SK-N-SH (cell line): ENCODE data around the gene MID1. TPM values are rescaled to one million over a fixed set of nuclear protein-coding genes. Genes with fewer than 3 reads are reported as not detected.

Experiments used
- CTCF ChIA-PET: fragments of 300-600, 350-600 bp; formaldehyde crosslinking; extraction: SDS; loops from one replicate; lab custom pipeline; 2021; lab: Yijun Ruan, JAX
- POLR2A ChIA-PET: fragments of 350-600 bp; sonication (Branson Sonifier 250); formaldehyde crosslinking; extraction: SDS; loops from one replicate; lab custom pipeline; 2020; ENCODE audit warnings: antibody characterized with exemption, inconsistent platforms; lab: Yijun Ruan, JAX
- DNase-seq: peaks from one replicate; pipeline ENCODE4 v3.0.0; 2012
- H2AFZ ChIP-seq: fragments of 200-600 bp; sonication (generic); 2 replicates; pipeline ENCODE4 v1.8.1; 2016; ENCODE audit warnings: antibody characterized with exemption, mild to moderate bottlenecking, low read depth
- H3F3A ChIP-seq: fragments of 200-600 bp; sonication (generic); replicated peaks from 2 replicates; pipeline ENCODE3; 2016; ENCODE audit warnings: antibody characterized with exemption, mild to moderate bottlenecking; ENCODE audit not compliant: insufficient read depth
- H3K27ac ChIP-seq, 2 experiments: fragments of 200-500 bp in 1 of 2; fragments of 200-600 bp in 1 of 2; sonication (Bioruptor generic) in 1 of 2; sonication (generic), shearing (Covaris generic) in 1 of 2; 2 replicates each; pipeline versions ENCODE4 v1.5.1 to v1.6.1; 2014 to 2016; ENCODE audit warnings: low read depth in 2 of 2, inconsistent platforms in 1 of 2, low read length in 1 of 2, mild to moderate bottlenecking in 1 of 2, mixed read lengths in 1 of 2
- H3K27me3 ChIP-seq: fragments of 200-600 bp; sonication (generic), shearing (Covaris generic); 2 replicates; pipeline ENCODE4 v1.6.1; 2016; ENCODE audit warnings: mixed run types; ENCODE audit not compliant: insufficient read depth
- H3K36me3 ChIP-seq, 2 experiments: fragments of 200-500 bp in 1 of 2; fragments of 200-600 bp in 1 of 2; sonication (Bioruptor generic) in 1 of 2; sonication (generic) in 1 of 2; replicated peaks in 1 of 2; 2 replicates each; pipeline versions ENCODE3 to v1.5.1; 2014 to 2016; ENCODE audit warnings: low read length in 1 of 2, mild to moderate bottlenecking in 1 of 2; ENCODE audit not compliant: insufficient read depth in 2 of 2, control insufficient read depth in 1 of 2
- H3K4me1 ChIP-seq, 2 experiments: fragments of 200-500 bp in 1 of 2; fragments of 200-600 bp in 1 of 2; sonication (Bioruptor generic) in 1 of 2; sonication (generic), shearing (Covaris generic) in 1 of 2; 2 replicates each; pipeline versions ENCODE4 v1.5.1 to v1.6.1; 2014 to 2016; ENCODE audit warnings: low read depth in 1 of 2, low read length in 1 of 2, mixed run types in 1 of 2; ENCODE audit not compliant: insufficient read depth in 2 of 2, control insufficient read depth in 1 of 2
- H3K4me2 ChIP-seq: fragments of 200-600 bp; sonication (generic), shearing (Covaris generic); 2 replicates; pipeline ENCODE4 v1.6.1; 2017; ENCODE audit warnings: mixed run types
- H3K4me3 ChIP-seq, 2 experiments: fragments of 200-500 bp in 1 of 2; fragments of 200-600 bp in 1 of 2; sonication (Bioruptor generic) in 1 of 2; sonication (generic), shearing (Covaris generic) in 1 of 2; 2 replicates each; pipeline versions ENCODE4 v1.5.1 to v1.8.1; 2014 to 2016; ENCODE audit warnings: low read depth in 2 of 2, inconsistent platforms in 1 of 2, low read length in 1 of 2, mild to moderate bottlenecking in 1 of 2, mixed read lengths in 1 of 2, moderate library complexity in 1 of 2
- H3K79me2 ChIP-seq: fragments of 200-600 bp; sonication (generic); 2 replicates; pipeline ENCODE4 v1.8.1; 2017; ENCODE audit warnings: mild to moderate bottlenecking; ENCODE audit not compliant: insufficient read depth
- H3K9ac ChIP-seq: fragments of 200-600 bp; sonication (generic); 2 replicates; pipeline ENCODE4 v1.6.1; 2017; ENCODE audit warnings: mixed run types
- H3K9me2 ChIP-seq: fragments of 200-600 bp; sonication (generic); 2 replicates; pipeline ENCODE4 v1.6.1; 2017; ENCODE audit warnings: mixed run types
- H3K9me3 ChIP-seq: fragments of 200-600 bp; sonication (generic); 2 replicates; pipeline ENCODE4 v1.6.1; 2017; ENCODE audit warnings: mixed run types, mild to moderate bottlenecking, moderate library complexity
- H4K20me1 ChIP-seq: fragments of 200-600 bp; sonication (generic); 2 replicates; pipeline ENCODE4 v1.6.1; 2017; ENCODE audit warnings: mild to moderate bottlenecking, mixed run types; ENCODE audit not compliant: insufficient read depth
- CHD2 ChIP-seq: fragments of 150-350 bp; IDR thresholded peaks from 2 replicates; pipeline ENCODE4 v1.6.1; 2018; ENCODE audit warnings: low read length; ENCODE audit not compliant: partially characterized antibody
- EP300 ChIP-seq, 2 experiments: IDR thresholded peaks; 2 replicates each; pipeline versions ENCODE4 v1.4.0 to v1.6.1; 2012; ENCODE audit warnings: borderline replicate concordance in 1 of 2, low read depth in 1 of 2, low read length in 1 of 2
- FOSL2 ChIP-seq: IDR thresholded peaks from 2 replicates; pipeline ENCODE4 v1.4.0; 2012; ENCODE audit warnings: low read depth, mild to moderate bottlenecking, moderate library complexity, borderline replicate concordance
- FOXM1 ChIP-seq: IDR thresholded peaks from 2 replicates; pipeline ENCODE4 v1.4.0; 2012; ENCODE audit warnings: low read depth, mild to moderate bottlenecking
- JUND ChIP-seq: IDR thresholded peaks from 2 replicates; pipeline ENCODE4 v1.4.0; 2012
- MXI1 ChIP-seq: IDR thresholded peaks from 2 replicates; pipeline ENCODE4 v1.6.1; 2012; ENCODE audit warnings: mild to moderate bottlenecking, low read depth, low read length, improper control_type of control experiment
- NRF1 ChIP-seq: IDR thresholded peaks from 2 replicates; pipeline ENCODE4 v1.6.1; 2012; ENCODE audit warnings: low read depth, mild to moderate bottlenecking, low read length
- RFX5 ChIP-seq: IDR thresholded peaks from 2 replicates; pipeline ENCODE4 v1.6.1; 2012; ENCODE audit warnings: mild to moderate bottlenecking, improper control_type of control experiment, low read length
- SMC3 ChIP-seq: IDR thresholded peaks from 2 replicates; pipeline ENCODE4 v1.6.1; 2012; ENCODE audit warnings: low read depth, low read length, improper control_type of control experiment
- TAF1 ChIP-seq: IDR thresholded peaks from 2 replicates; pipeline ENCODE4 v1.6.1; 2012; ENCODE audit warnings: low read depth, mild to moderate bottlenecking, low read length, moderate library complexity, borderline replicate concordance
- TCF12 ChIP-seq: IDR thresholded peaks from 2 replicates; pipeline ENCODE4 v1.4.0; 2012
- TEAD4 ChIP-seq: IDR thresholded peaks from 2 replicates; pipeline ENCODE4 v1.4.0; 2012; ENCODE audit warnings: mild to moderate bottlenecking, borderline replicate concordance; ENCODE audit not compliant: insufficient read depth
- YY1 ChIP-seq: IDR thresholded peaks from 2 replicates; pipeline ENCODE4 v1.4.0; 2012; ENCODE audit warnings: low read depth, mild to moderate bottlenecking
- WGBS: methylation state at CpG from one replicate; pipeline ENCODE4 v1.1.6; 2017; ENCODE audit warnings: low lambda C conversion rate; 5-methylcytosine and 5-hydroxymethylcytosine counted together
- polyA plus RNA-seq, 3 experiments: library from polyadenylated mRNA; depleted of rRNA; stranded (reverse); fragments of >200 nt; gene quantifications; 2 replicates each; pipeline ENCODE4 v1.2.3, GENCODE V29; 2012
- TF ChIP-seq, protein P1 (sequence below): IDR thresholded peaks from 2 replicates; pipeline ENCODE4 v1.4.0; 2012; ENCODE audit warnings: low read depth
- TF ChIP-seq, protein P2 (sequence below): IDR thresholded peaks from 2 replicates; pipeline ENCODE4 v1.6.1; 2012; ENCODE audit warnings: mild to moderate bottlenecking, low read depth, low read length, moderate library complexity
- TF ChIP-seq, protein P3 (sequence below): IDR thresholded peaks from 2 replicates; pipeline ENCODE4 v1.4.0; 2012; ENCODE audit warnings: low read depth, borderline replicate concordance
- TF ChIP-seq, protein P4 (sequence below): fragments of 150-350 bp; IDR thresholded peaks from 2 replicates; pipeline ENCODE4 v1.6.1; 2016; ENCODE audit warnings: mild to moderate bottlenecking, low read depth, low read length
- TF ChIP-seq, protein P5 (sequence below): IDR thresholded peaks from 2 replicates; pipeline ENCODE4; 2012

Gene MID1
- polyA plus RNA-seq, 1 of the 3 experiments (the other 2 are of a cell fraction), result 10.4 TPM

DNA sequence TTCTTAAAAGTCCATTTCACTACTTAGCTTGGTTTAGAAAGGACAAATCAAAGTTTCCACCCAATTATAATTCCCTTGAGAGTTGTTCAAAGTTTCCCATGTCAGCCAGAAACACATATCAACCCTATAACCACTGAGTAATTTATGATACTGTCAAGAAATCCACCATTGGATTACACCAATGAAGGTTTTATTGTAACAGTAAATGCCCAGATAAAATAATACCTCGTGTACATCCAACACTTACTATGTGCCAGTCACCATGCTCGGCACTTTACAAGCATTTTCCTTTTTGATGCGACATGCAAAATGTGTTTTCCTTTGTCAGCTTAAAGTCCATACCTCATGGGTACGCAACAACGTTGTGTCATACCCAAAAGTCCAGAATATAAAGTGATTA lies 64.0 kb downstream of the MID1 start:
- Histone ChIP-seq H3K36me3 (no peaks in the 10 kb centered on the region), H3K79me2 (no peaks in the 10 kb centered on the region), H3K9me2 (no peaks in the 10 kb centered on the region), H3K4me3 (no peak overlapping the region), H3K4me2 (no peak overlapping the region), H3K27me3 (no peaks in the 10 kb centered on the region), H3F3A (no peaks in the 10 kb centered on the region), H2AFZ (no peak overlapping the region), H4K20me1 (no peaks in the 10 kb centered on the region), H3K4me1 (no peaks in the 10 kb centered on the region), H3K27ac (no peak overlapping the region), H3K9ac (no peak overlapping the region)
- DNase-seq, result no peak
- WGBS, result 59% methylated on average over 5 of the region's 5 CpGs
- ChIA-PET POLR2A (no interaction called here), CTCF (interaction anchor here (0.8 kb wide), 1 partner anchor 30 kb away, joined by 3 read pairs; no protein-coding TSS in a partner anchor)
- TF ChIP-seq SMC3 (no peak), EP300 (IDR thresholded peaks at IDR 0.05; ENCODE audit: borderline replicate concordance in 1 of 2, low read depth in 1 of 2, low read length in 1 of 2) (no peak), TEAD4 (no peak), JUND (no peak), FOXM1 (no peak), YY1 (no peak), TCF12 (no peak), TAF1 (no peak), NRF1 (no peak), MXI1 (no peak), RFX5 (no peak), FOSL2 (no peak), CHD2 (no peak)
- TF ChIP-seq, protein P1, sequence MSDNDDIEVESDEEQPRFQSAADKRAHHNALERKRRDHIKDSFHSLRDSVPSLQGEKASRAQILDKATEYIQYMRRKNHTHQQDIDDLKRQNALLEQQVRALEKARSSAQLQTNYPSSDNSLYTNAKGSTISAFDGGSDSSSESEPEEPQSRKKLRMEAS, result no peak
- TF ChIP-seq, protein P2, sequence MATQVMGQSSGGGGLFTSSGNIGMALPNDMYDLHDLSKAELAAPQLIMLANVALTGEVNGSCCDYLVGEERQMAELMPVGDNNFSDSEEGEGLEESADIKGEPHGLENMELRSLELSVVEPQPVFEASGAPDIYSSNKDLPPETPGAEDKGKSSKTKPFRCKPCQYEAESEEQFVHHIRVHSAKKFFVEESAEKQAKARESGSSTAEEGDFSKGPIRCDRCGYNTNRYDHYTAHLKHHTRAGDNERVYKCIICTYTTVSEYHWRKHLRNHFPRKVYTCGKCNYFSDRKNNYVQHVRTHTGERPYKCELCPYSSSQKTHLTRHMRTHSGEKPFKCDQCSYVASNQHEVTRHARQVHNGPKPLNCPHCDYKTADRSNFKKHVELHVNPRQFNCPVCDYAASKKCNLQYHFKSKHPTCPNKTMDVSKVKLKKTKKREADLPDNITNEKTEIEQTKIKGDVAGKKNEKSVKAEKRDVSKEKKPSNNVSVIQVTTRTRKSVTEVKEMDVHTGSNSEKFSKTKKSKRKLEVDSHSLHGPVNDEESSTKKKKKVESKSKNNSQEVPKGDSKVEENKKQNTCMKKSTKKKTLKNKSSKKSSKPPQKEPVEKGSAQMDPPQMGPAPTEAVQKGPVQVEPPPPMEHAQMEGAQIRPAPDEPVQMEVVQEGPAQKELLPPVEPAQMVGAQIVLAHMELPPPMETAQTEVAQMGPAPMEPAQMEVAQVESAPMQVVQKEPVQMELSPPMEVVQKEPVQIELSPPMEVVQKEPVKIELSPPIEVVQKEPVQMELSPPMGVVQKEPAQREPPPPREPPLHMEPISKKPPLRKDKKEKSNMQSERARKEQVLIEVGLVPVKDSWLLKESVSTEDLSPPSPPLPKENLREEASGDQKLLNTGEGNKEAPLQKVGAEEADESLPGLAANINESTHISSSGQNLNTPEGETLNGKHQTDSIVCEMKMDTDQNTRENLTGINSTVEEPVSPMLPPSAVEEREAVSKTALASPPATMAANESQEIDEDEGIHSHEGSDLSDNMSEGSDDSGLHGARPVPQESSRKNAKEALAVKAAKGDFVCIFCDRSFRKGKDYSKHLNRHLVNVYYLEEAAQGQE, result no peak
- TF ChIP-seq, protein P3, sequence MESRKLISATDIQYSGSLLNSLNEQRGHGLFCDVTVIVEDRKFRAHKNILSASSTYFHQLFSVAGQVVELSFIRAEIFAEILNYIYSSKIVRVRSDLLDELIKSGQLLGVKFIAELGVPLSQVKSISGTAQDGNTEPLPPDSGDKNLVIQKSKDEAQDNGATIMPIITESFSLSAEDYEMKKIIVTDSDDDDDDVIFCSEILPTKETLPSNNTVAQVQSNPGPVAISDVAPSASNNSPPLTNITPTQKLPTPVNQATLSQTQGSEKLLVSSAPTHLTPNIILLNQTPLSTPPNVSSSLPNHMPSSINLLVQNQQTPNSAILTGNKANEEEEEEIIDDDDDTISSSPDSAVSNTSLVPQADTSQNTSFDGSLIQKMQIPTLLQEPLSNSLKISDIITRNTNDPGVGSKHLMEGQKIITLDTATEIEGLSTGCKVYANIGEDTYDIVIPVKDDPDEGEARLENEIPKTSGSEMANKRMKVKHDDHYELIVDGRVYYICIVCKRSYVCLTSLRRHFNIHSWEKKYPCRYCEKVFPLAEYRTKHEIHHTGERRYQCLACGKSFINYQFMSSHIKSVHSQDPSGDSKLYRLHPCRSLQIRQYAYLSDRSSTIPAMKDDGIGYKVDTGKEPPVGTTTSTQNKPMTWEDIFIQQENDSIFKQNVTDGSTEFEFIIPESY, result no peak
- TF ChIP-seq, protein P4, sequence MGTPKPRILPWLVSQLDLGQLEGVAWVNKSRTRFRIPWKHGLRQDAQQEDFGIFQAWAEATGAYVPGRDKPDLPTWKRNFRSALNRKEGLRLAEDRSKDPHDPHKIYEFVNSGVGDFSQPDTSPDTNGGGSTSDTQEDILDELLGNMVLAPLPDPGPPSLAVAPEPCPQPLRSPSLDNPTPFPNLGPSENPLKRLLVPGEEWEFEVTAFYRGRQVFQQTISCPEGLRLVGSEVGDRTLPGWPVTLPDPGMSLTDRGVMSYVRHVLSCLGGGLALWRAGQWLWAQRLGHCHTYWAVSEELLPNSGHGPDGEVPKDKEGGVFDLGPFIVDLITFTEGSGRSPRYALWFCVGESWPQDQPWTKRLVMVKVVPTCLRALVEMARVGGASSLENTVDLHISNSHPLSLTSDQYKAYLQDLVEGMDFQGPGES, result no peak
- TF ChIP-seq, protein P5, sequence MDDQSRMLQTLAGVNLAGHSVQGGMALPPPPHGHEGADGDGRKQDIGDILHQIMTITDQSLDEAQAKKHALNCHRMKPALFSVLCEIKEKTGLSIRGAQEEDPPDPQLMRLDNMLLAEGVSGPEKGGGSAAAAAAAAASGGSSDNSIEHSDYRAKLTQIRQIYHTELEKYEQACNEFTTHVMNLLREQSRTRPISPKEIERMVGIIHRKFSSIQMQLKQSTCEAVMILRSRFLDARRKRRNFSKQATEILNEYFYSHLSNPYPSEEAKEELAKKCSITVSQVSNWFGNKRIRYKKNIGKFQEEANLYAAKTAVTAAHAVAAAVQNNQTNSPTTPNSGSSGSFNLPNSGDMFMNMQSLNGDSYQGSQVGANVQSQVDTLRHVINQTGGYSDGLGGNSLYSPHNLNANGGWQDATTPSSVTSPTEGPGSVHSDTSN, result no peak
- TF ChIP-seq, all 33 proteins: peak for 0
- no peaks in the 10 kb centered on the region for H3K9me3 ChIP-seq
